H9 (cell line): Measurements from ENCODE around the gene ABCA1. TPM values are rescaled to one million over a fixed set of nuclear protein-coding genes. Genes with fewer than 3 reads are reported as not detected.

Experiments
- DNase-seq: peaks from one replicate; pipeline ENCODE4 v3.0.0-alpha.2; 2017
- H2AFZ ChIP-seq: one replicate; pipeline ENCODE4 v1.6.1; 2013; ENCODE audit warnings: mild to moderate bottlenecking, low read length, control low read depth, moderate library complexity
- H2AK5ac ChIP-seq: 2 replicates; pipeline ENCODE4 v1.6.1; 2013; ENCODE audit warnings: low read length, control low read depth, mixed read lengths; ENCODE audit not compliant: insufficient read length
- H2BK120ac ChIP-seq: one replicate; pipeline ENCODE4 v1.6.1; 2013; ENCODE audit warnings: low read depth, mild to moderate bottlenecking, low read length, control low read depth, inconsistent platforms; ENCODE audit not compliant: poor library complexity, severe bottlenecking
- H2BK12ac ChIP-seq: 2 replicates; pipeline ENCODE4 v1.6.1; 2013; ENCODE audit warnings: low read length, control low read depth, mixed read lengths, low read depth; ENCODE audit not compliant: insufficient read length
- H2BK15ac ChIP-seq: 2 replicates; pipeline ENCODE4 v1.6.1; 2013; ENCODE audit warnings: low read depth, low read length, control low read depth
- H2BK20ac ChIP-seq: one replicate; pipeline ENCODE4 v1.6.1; 2013; ENCODE audit warnings: low read depth, mild to moderate bottlenecking, low read length, control low read depth, inconsistent platforms; ENCODE audit not compliant: poor library complexity, severe bottlenecking
- H2BK5ac ChIP-seq: 2 replicates; pipeline ENCODE4 v1.6.1; 2013; ENCODE audit warnings: low read length, control low read depth, mixed read lengths; ENCODE audit not compliant: insufficient read length
- H3K14ac ChIP-seq: 2 replicates; pipeline ENCODE4 v1.6.1; 2013; ENCODE audit warnings: low read length, control low read depth; ENCODE audit not compliant: insufficient read depth
- H3K18ac ChIP-seq: 2 replicates; pipeline ENCODE4 v1.6.1; 2013; ENCODE audit warnings: low read depth, mild to moderate bottlenecking, mixed read lengths, low read length, control low read depth; ENCODE audit not compliant: insufficient read length
- H3K23ac ChIP-seq: 2 replicates; pipeline ENCODE4 v1.6.1; 2013; ENCODE audit warnings: low read length, control low read depth, mixed read lengths, low read depth; ENCODE audit not compliant: insufficient read length
- H3K23me2 ChIP-seq: 2 replicates; pipeline ENCODE4 v1.6.1; 2013; ENCODE audit warnings: low read depth, mild to moderate bottlenecking, mixed read lengths, low read length, control low read depth; ENCODE audit not compliant: insufficient read length, poor library complexity, severe bottlenecking
- H3K27ac ChIP-seq: 2 replicates; pipeline ENCODE4 v1.5.1; 2013; ENCODE audit warnings: low read length, control low read depth, mixed read lengths, low read depth; ENCODE audit not compliant: insufficient read length
- H3K27me3 ChIP-seq: 2 replicates; pipeline ENCODE4 v1.6.1; 2013; ENCODE audit warnings: low read length, control low read depth, inconsistent platforms; ENCODE audit not compliant: insufficient read depth
- H3K4ac ChIP-seq: 2 replicates; pipeline ENCODE4 v1.6.1; 2013; ENCODE audit warnings: low read depth, mild to moderate bottlenecking, control low read depth, inconsistent platforms, low read length, moderate library complexity
- H3K4me1 ChIP-seq: 2 replicates; pipeline ENCODE4 v1.6.1; 2013; ENCODE audit warnings: low read length, control low read depth, inconsistent platforms; ENCODE audit not compliant: insufficient read depth
- H3K4me2 ChIP-seq: 2 replicates; pipeline ENCODE4 v1.6.1; 2013; ENCODE audit warnings: low read length, control low read depth, mixed read lengths; ENCODE audit not compliant: insufficient read length, insufficient read depth
- H3K56ac ChIP-seq: 2 replicates; pipeline ENCODE4 v1.6.1; 2013; ENCODE audit warnings: low read depth, mild to moderate bottlenecking, mixed read lengths, low read length, control low read depth; ENCODE audit not compliant: insufficient read length
- H3K79me1 ChIP-seq: 2 replicates; pipeline ENCODE4 v1.6.1; 2013; ENCODE audit warnings: low read depth, mild to moderate bottlenecking, moderate library complexity, low read length, control low read depth, inconsistent platforms; ENCODE audit not compliant: insufficient read depth, poor library complexity, severe bottlenecking
- H3K79me2 ChIP-seq: 2 replicates; pipeline ENCODE4 v1.6.1; 2013; ENCODE audit warnings: low read length, control low read depth, inconsistent platforms; ENCODE audit not compliant: insufficient read depth
- H3K9ac ChIP-seq: 2 replicates; pipeline ENCODE4 v1.6.1; 2013; ENCODE audit warnings: low read length, control low read depth, mixed read lengths; ENCODE audit not compliant: insufficient read length; ENCODE audit errors: extremely low read depth
- H3K9me3 ChIP-seq: one replicate; pipeline ENCODE4 v1.6.1; 2013; ENCODE audit warnings: low read depth, low read length, inconsistent platforms; ENCODE audit not compliant: control insufficient read depth
- H3T11ph ChIP-seq: one replicate; pipeline ENCODE4 v1.6.1; 2013; ENCODE audit warnings: mild to moderate bottlenecking, low read length, control low read depth, inconsistent platforms
- H4K20me1 ChIP-seq: one replicate; pipeline ENCODE4 v1.6.1; 2013; ENCODE audit not compliant: control insufficient read depth, insufficient read length, insufficient read depth
- H4K5ac ChIP-seq: 2 replicates; pipeline ENCODE4 v1.6.1; 2013; ENCODE audit warnings: low read depth, mild to moderate bottlenecking, mixed read lengths, low read length, control low read depth; ENCODE audit not compliant: insufficient read length
- H4K8ac ChIP-seq: replicated peaks from 2 replicates; pipeline ENCODE4 v1.6.1; 2013; ENCODE audit warnings: low read length, control low read depth, mixed read lengths, low read depth; ENCODE audit not compliant: insufficient read length
- H4K91ac ChIP-seq: 2 replicates; pipeline ENCODE4 v1.6.1; 2013; ENCODE audit warnings: low read depth, mild to moderate bottlenecking, moderate library complexity, mixed read lengths, low read length, control low read depth; ENCODE audit not compliant: insufficient read length
- H3K27ac Mint-ChIP-seq, 3 experiments: 2 replicates in 2 of 3; 3 replicates in 1 of 3; pipeline ENCODE4 v1.8.0; 2020 to 2021; ENCODE audit warnings: mixed read lengths in 3 of 3, mild to moderate bottlenecking in 1 of 3, moderate library complexity in 1 of 3
- H3K27me3 Mint-ChIP-seq: 2 replicates; pipeline ENCODE4 v1.8.0; 2021; ENCODE audit warnings: low read depth, mild to moderate bottlenecking, moderate library complexity, mixed read lengths
- H3K36me3 Mint-ChIP-seq, 3 experiments: 2 replicates in 2 of 3; 3 replicates in 1 of 3; pipeline ENCODE4 v1.8.0; 2020 to 2021; ENCODE audit warnings: low read depth in 3 of 3, mixed read lengths in 3 of 3; ENCODE audit not compliant: insufficient read depth in 1 of 3
- H3K4me1 Mint-ChIP-seq, 2 experiments: 2 replicates each; pipeline ENCODE4 v1.8.0; 2020; ENCODE audit warnings: mixed read lengths in 2 of 2
- H3K4me3 Mint-ChIP-seq, 2 experiments: 2 replicates in 1 of 2; 3 replicates in 1 of 2; pipeline ENCODE4 v1.8.0; 2020 to 2021; ENCODE audit warnings: mild to moderate bottlenecking in 2 of 2, mixed read lengths in 2 of 2, moderate library complexity in 1 of 2
- H3K9me3 Mint-ChIP-seq, 2 experiments: 2 replicates in 1 of 2; 3 replicates in 1 of 2; pipeline ENCODE4 v1.8.0; 2020; ENCODE audit warnings: mild to moderate bottlenecking in 2 of 2, mixed read lengths in 2 of 2, moderate library complexity in 1 of 2
- WGBS: extraction: QIAGEN DNeasy Blood & Tissue Kit; methylation state at CpG from one replicate; pipeline ENCODE4 v1.1.7; 2013; ENCODE audit warnings: missing lambda C conversion rate, low lambda C conversion rate, mixed read lengths; ENCODE audit not compliant: insufficient read length; ENCODE audit errors: extremely low coverage; 5-methylcytosine and 5-hydroxymethylcytosine counted together
- total RNA-seq: library from RNA; stranded (reverse); gene quantifications from 2 replicates; pipeline ENCODE4 v1.2.1, GENCODE V29; 2021
- TF ChIP-seq, protein P1 (sequence below): fragments of 200-600 bp; sonication (generic); conservative IDR thresholded peaks from 3 replicates; pipeline ENCODE4 v1.8.0; 2021; ENCODE audit warnings: antibody characterized with exemption, mild to moderate bottlenecking

Gene ABCA1
- total RNA-seq, 1 experiment from 2014 or later: 16.6 TPM

DNA sequence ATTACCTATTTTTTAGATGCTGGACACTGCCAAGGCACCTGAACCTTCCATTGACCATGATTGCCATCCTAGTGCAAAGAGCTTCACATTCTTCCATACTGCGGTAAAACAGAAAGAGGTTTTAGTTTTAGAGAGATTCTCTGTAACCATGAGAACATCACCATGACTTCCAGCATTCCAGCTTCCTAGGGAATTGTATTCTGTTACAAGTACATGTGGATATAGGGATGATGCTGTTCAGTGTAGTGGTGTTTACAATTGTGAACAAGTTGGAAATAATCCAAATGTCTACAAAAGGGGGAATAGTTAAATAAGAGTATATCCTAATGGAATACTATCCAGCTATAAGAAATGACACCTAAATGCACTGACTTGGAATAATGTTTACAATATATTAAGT lies 141.7 kb downstream of the ABCA1 start:
- Mint-ChIP-seq H3K27me3 (no peaks in the 10 kb centered on the region), H3K36me3 (peaks cover 0 to 52% (median 34%) of the 10 kb centered on the region in 3 experiments; a peak in 5 of 7 replicates), H3K27ac (no peak overlapping the region), H3K9me3 (no peaks in the 10 kb centered on the region), H3K4me1 (no peaks in the 10 kb centered on the region), H3K4me3 (no peak overlapping the region)
- Histone ChIP-seq H3K14ac (no peak overlapping the region), H2BK5ac (no peak overlapping the region), H3K23me2 (no peaks in the 10 kb centered on the region), H2BK120ac (no peak overlapping the region), H3K9me3 (no peaks in the 10 kb centered on the region), H3T11ph (no peak overlapping the region), H3K27me3 (no peaks in the 10 kb centered on the region), H4K91ac (no peak overlapping the region), H2BK15ac (no peak overlapping the region), H3K18ac (no peak overlapping the region), H3K4me2 (no peak overlapping the region), H3K9ac (no peak overlapping the region), H3K56ac (no peak overlapping the region), H3K79me2 (no peaks in the 10 kb centered on the region), H3K79me1 (no peaks in the 10 kb centered on the region), H3K27ac (no peak overlapping the region), H2AFZ (no peak overlapping the region), H3K4me1 (no peaks in the 10 kb centered on the region), H4K5ac (no peak overlapping the region), H4K8ac (no peak overlapping the region), H2BK12ac (no peak overlapping the region), H4K20me1 (no peaks in the 10 kb centered on the region), H2BK20ac (no peak overlapping the region), H3K4ac (no peak overlapping the region), H2AK5ac (no peak overlapping the region), H3K23ac (no peak overlapping the region)
- WGBS: no CpG with 5 or more reads among the region's 1 CpG
- TF ChIP-seq, protein P1, sequence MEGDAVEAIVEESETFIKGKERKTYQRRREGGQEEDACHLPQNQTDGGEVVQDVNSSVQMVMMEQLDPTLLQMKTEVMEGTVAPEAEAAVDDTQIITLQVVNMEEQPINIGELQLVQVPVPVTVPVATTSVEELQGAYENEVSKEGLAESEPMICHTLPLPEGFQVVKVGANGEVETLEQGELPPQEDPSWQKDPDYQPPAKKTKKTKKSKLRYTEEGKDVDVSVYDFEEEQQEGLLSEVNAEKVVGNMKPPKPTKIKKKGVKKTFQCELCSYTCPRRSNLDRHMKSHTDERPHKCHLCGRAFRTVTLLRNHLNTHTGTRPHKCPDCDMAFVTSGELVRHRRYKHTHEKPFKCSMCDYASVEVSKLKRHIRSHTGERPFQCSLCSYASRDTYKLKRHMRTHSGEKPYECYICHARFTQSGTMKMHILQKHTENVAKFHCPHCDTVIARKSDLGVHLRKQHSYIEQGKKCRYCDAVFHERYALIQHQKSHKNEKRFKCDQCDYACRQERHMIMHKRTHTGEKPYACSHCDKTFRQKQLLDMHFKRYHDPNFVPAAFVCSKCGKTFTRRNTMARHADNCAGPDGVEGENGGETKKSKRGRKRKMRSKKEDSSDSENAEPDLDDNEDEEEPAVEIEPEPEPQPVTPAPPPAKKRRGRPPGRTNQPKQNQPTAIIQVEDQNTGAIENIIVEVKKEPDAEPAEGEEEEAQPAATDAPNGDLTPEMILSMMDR: no peak
- DNase-seq: no peak
